GM12878 (cell line): ENCODE data around the gene TMPRSS9. TPM values are rescaled to one million over a fixed set of nuclear protein-coding genes. Genes with fewer than 3 reads are reported as not detected.
"Not testable (repeated sequence)": the region's sequence is repeated elsewhere in the genome, so short reads cannot be mapped to it uniquely, and the experiment has no call there.

ENCODE experiments used
- ATAC-seq: fragments of 200-7000 bp; cut with Tn5 transposase; 3 replicates; pipeline ENCODE4 v1.9.1; 2020; ENCODE audit warnings: mild to moderate bottlenecking, moderate library complexity
- BruUV-seq: library from RNA; stranded (reverse); fragments of 400-500 nt; replicated peaks from 2 replicates; lab custom pipeline; 2021; lab: Mats Ljungman, UMichigan
- CTCF ChIA-PET: fragments of 300-600 bp; sonication (Branson Sonifier 250); formaldehyde crosslinking; extraction: SDS; loops from one replicate; lab custom pipeline; 2021; ENCODE audit warnings: inconsistent platforms; lab: Yijun Ruan, JAX
- POLR2A ChIA-PET: fragments of 350-600 bp; formaldehyde crosslinking; extraction: SDS; loops from one replicate; lab custom pipeline; 2021; ENCODE audit warnings: inconsistent platforms; lab: Charles Lee
- RAD21 ChIA-PET: fragments of 300-600 bp; sonication (Branson Sonifier 250); formaldehyde crosslinking; loops from one replicate; lab custom pipeline; 2023; ENCODE audit warnings: antibody characterized with exemption; ENCODE audit not compliant: unreplicated experiment; lab: Charles Lee
- SMC1A ChIA-PET: fragments of 300-600 bp; sonication (Branson Sonifier 250); formaldehyde crosslinking; loops from one replicate; lab custom pipeline; 2023; ENCODE audit not compliant: unreplicated experiment, uncharacterized antibody; lab: Charles Lee
- DNase-seq: peaks from one replicate; pipeline ENCODE4 v3.0.0-alpha.2; 2011; ENCODE audit warnings: low read depth, low spot score
- FAIRE-seq: peaks from 3 replicates; lab custom pipeline; 2011; peaks lifted over from hg19 to GRCh38; lab: Jason Lieb, UNC
- H2AFZ ChIP-seq: 2 replicates; pipeline ENCODE4 v1.6.0; 2011; ENCODE audit warnings: low read depth, low read length, control low read depth; ENCODE audit not compliant: control insufficient read depth
- H3K27ac ChIP-seq: 2 replicates; pipeline ENCODE4 v1.5.1; 2011; ENCODE audit warnings: control low read depth; ENCODE audit not compliant: control insufficient read depth, insufficient read depth
- H3K27me3 ChIP-seq, 2 experiments: replicated peaks in 1 of 2; 2 replicates each; pipeline versions ENCODE4 v1.6.0 to v1.6.1; 2011; ENCODE audit warnings: low read length in 1 of 2; ENCODE audit not compliant: control insufficient read depth in 2 of 2, insufficient read depth in 2 of 2
- H3K36me3 ChIP-seq, 2 experiments: 2 replicates each; pipeline ENCODE4 v1.5.1; 2011; ENCODE audit warnings: low read length in 1 of 2; ENCODE audit not compliant: control insufficient read depth in 2 of 2, insufficient read depth in 2 of 2
- H3K4me1 ChIP-seq: 2 replicates; pipeline ENCODE4 v1.6.1; 2011; ENCODE audit warnings: mild to moderate bottlenecking, low read length, moderate library complexity, mixed read lengths; ENCODE audit not compliant: control insufficient read depth, insufficient read depth
- H3K4me2 ChIP-seq: 2 replicates; pipeline ENCODE4 v1.6.0; 2011; ENCODE audit warnings: control low read depth; ENCODE audit not compliant: control insufficient read depth, insufficient read depth
- H3K4me3 ChIP-seq: fragments of 200-600 bp; sonication (generic); 2 replicates; pipeline ENCODE4 v1.5.1; 2016
- H3K79me2 ChIP-seq: 2 replicates; pipeline ENCODE4 v1.6.0; 2011; ENCODE audit warnings: low read length; ENCODE audit not compliant: control insufficient read depth, insufficient read depth
- H3K9ac ChIP-seq: 2 replicates; pipeline ENCODE4 v1.8.0; 2011; ENCODE audit warnings: low read length, control low read depth, mixed read lengths; ENCODE audit not compliant: control insufficient read depth, insufficient read depth
- H3K9me3 ChIP-seq: replicated peaks from 3 replicates; pipeline ENCODE4 v1.5.1; 2011; ENCODE audit warnings: mild to moderate bottlenecking, low read length; ENCODE audit not compliant: control insufficient read depth, insufficient read depth
- H4K20me1 ChIP-seq: 2 replicates; pipeline ENCODE4 v1.6.0; 2011; ENCODE audit not compliant: control insufficient read depth, insufficient read depth
- CBX5 ChIP-seq: sonication (generic); IDR thresholded peaks from 2 replicates; pipeline ENCODE4 v1.6.1; 2016; ENCODE audit warnings: low read depth, moderate library complexity, mild to moderate bottlenecking, inconsistent platforms
- SIX5 ChIP-seq: IDR thresholded peaks from 2 replicates; pipeline ENCODE4 v1.6.1; 2011; ENCODE audit warnings: mild to moderate bottlenecking, low read depth, low read length, moderate library complexity; ENCODE audit not compliant: severe bottlenecking
- SUPT20H ChIP-seq: IDR thresholded peaks from 2 replicates; pipeline ENCODE4 v1.6.1; 2011; ENCODE audit warnings: low read depth, mild to moderate bottlenecking, low read length, moderate library complexity, borderline replicate concordance; ENCODE audit not compliant: control insufficient read depth
- ZNF217 ChIP-seq: fragments of 450-650 bp; IDR thresholded peaks from 2 replicates; pipeline ENCODE4 v1.6.1; 2017; ENCODE audit warnings: antibody characterized with exemption, mild to moderate bottlenecking
- WGBS: methylation state at CpG from one replicate; pipeline ENCODE4 v1.1.6; 2016; ENCODE audit warnings: low lambda C conversion rate; ENCODE audit not compliant: insufficient replicate concordance, insufficient coverage; ENCODE audit errors: missing lambda C conversion rate; 5-methylcytosine and 5-hydroxymethylcytosine counted together
- in situ Hi-C: fragments of 300-500 bp; cut with MboI; formaldehyde crosslinking; loops from 9 replicates; pipeline ENCODE4 v1.14.3; 2018; ENCODE audit warnings: mixed read lengths
- intact Hi-C: fragments of 100-400 bp; cut with micrococcal nuclease; formaldehyde crosslinking; loops from one replicate; pipeline ENCODE4 v1.14.2; 2022; ENCODE audit not compliant: unreplicated experiment
- polyA plus RNA-seq, 11 experiments: library from polyadenylated mRNA; depleted of rRNA in 4 of 11; unstranded in 6 of 11; stranded (reverse) in 5 of 11; fragments of >200 nt; fragmentation: Nextera tagmentation in 4 of 11; fragmentation: Illumina TruSeq in 1 of 11; extraction: Ambion mirVana in 4 of 11; extraction: Trizol in 1 of 11; gene quantifications; 1 replicate in 1 of 11; 2 replicates in 10 of 11; pipeline versions ENCODE4 v1.2.1 to v1.2.3, GENCODE V29; 2011 to 2016; ENCODE audit warnings: inconsistent platforms in 2 of 11, missing spikeins in 2 of 11, low read depth in 1 of 11
- total RNA-seq, 4 experiments: library from RNA; depleted of rRNA in 3 of 4; stranded (reverse); fragments of >200 nt in 3 of 4; fragmentation: Illumina TruSeq in 1 of 4; extraction: Trizol in 1 of 4; gene quantifications; 2 replicates each; pipeline versions ENCODE4 v1.2.1 to v1.2.3, GENCODE V29; 2013 to 2021

TMPRSS9 gene
- total and polyA plus RNA-seq, 10 of the 15 experiments (the other 5 are each of a cell fraction or from before 2014, with no cell fraction given) = 0.24 TPM; not detected in 9

GRCh38 chr19:2416321-2417097, 56.4 kb downstream of the TMPRSS9 start (continued):
- TF ChIP-seq ZNF217 (peak; percentile 33; the same call in 1 of the 2 replicates), SUPT20H (no peak), CBX5 (no peak)

GRCh38 chr19:2417436-2417835, 57.4 kb downstream of the TMPRSS9 start:
- POLR2A ChIA-PET = interaction anchor here (0.6 to 0.7 kb wide), 2 partner anchors 39 to 1262 kb away, joined by 3 to 4 read pairs; partner anchors contain the start of gene LMNB2
- 78% methylated on average over 8 of the region's 8 CpGs for WGBS
- ATAC-seq = not testable (repeated sequence)

More at GRCh38 chr19:2417436-2417835, 57.4 kb downstream of the TMPRSS9 start:
- H4K20me1 ChIP-seq, H3K79me2 ChIP-seq, H3K9ac ChIP-seq, H3K4me2 ChIP-seq, DNase-seq, H2AFZ ChIP-seq, H3K4me3 ChIP-seq, H3K27me3 ChIP-seq, H3K4me1 ChIP-seq, in situ Hi-C loops, H3K27ac ChIP-seq, intact Hi-C loops, H3K36me3 ChIP-seq, FAIRE-seq, CTCF ChIA-PET, BruUV-seq: not testable (repeated sequence)
- TF ChIP-seq SIX5 = peak; percentile 10
- TF ChIP-seq, all 136 proteins: peak for 1; not testable (repeated sequence) for 135
- SMC1A ChIA-PET, RAD21 ChIA-PET, H3K9me3 ChIP-seq: not testable (repeated sequence)
